ENCODE results near the gene ASIC1. TPM values are rescaled to one million over a fixed set of nuclear protein-coding genes. Genes with fewer than 3 reads are reported as not detected.

The ASIC1 gene
- total RNA-seq, 1 experiment from 2014 or later = 3.5 TPM

- Mint-ChIP-seq H3K4me3 (ENCODE audit: low read depth, unreplicated experiment) (no peak overlapping the region), H3K36me3 (ENCODE audit: insufficient read depth, unreplicated experiment) (peaks cover 6% of the 10 kb centered on the region), H3K9me3 (ENCODE audit: low read depth, unreplicated experiment) (no peaks in the 10 kb centered on the region), H3K4me1 (ENCODE audit: low read depth, unreplicated experiment) (no peaks in the 10 kb centered on the region), H3K27me3 (ENCODE audit: unreplicated experiment) (peaks cover 4% of the 10 kb centered on the region), H3K27ac (ENCODE audit: unreplicated experiment) (no peak overlapping the region)
- no peak for DNase-seq
- no peak for TF ChIP-seq CTCF (IDR thresholded peaks at IDR 0.05; ENCODE audit: unreplicated experiment)
- CTCF ChIA-PET = no interaction called here
- intact Hi-C loops (cut with micrococcal nuclease; ENCODE audit: unreplicated experiment) = no loop called here
- no TSS peak for BruUV-seq (replicated peaks)
These were observed 4.7 kb downstream of the ASIC1 start for GRCh38 chr12:50061946-50062686.

GRCh38 chr12:50062728-50063460 is 5.5 kb downstream of the ASIC1 start:
- CTCF ChIA-PET = no interaction called here
- DNase-seq = no peak
- intact Hi-C loops (cut with micrococcal nuclease; ENCODE audit: unreplicated experiment) = no loop called here
- Mint-ChIP-seq H3K4me3 (ENCODE audit: low read depth, unreplicated experiment) (no peak overlapping the region), H3K4me1 (ENCODE audit: low read depth, unreplicated experiment) (no peaks in the 10 kb centered on the region), H3K9me3 (ENCODE audit: low read depth, unreplicated experiment) (no peaks in the 10 kb centered on the region), H3K36me3 (ENCODE audit: insufficient read depth, unreplicated experiment) (no peaks in the 10 kb centered on the region), H3K27me3 (ENCODE audit: unreplicated experiment) (no peaks in the 10 kb centered on the region), H3K27ac (ENCODE audit: unreplicated experiment) (no peak overlapping the region)
- BruUV-seq (replicated peaks) = no TSS peak
- TF ChIP-seq CTCF (IDR thresholded peaks at IDR 0.05; ENCODE audit: unreplicated experiment) = no peak

- intact Hi-C loops (cut with micrococcal nuclease; ENCODE audit: unreplicated experiment) = no loop called here
- Mint-ChIP-seq H3K27me3 (ENCODE audit: unreplicated experiment) (no peaks in the 10 kb centered on the region), H3K36me3 (ENCODE audit: insufficient read depth, unreplicated experiment) (peaks cover 3% of the 10 kb centered on the region), H3K9me3 (ENCODE audit: low read depth, unreplicated experiment) (no peaks in the 10 kb centered on the region), H3K4me1 (ENCODE audit: low read depth, unreplicated experiment) (peaks cover 9% of the 10 kb centered on the region), H3K27ac (ENCODE audit: unreplicated experiment) (no peak overlapping the region), H3K4me3 (ENCODE audit: low read depth, unreplicated experiment) (no peak overlapping the region)
- no peak for DNase-seq
- BruUV-seq (replicated peaks) = no TSS peak
- CTCF ChIA-PET = interaction anchor here (0.8 to 1.1 kb wide), 2 partner anchors 45 to 99 kb away, joined by 3 read pairs; no protein-coding TSS in a partner anchor
- no peak for TF ChIP-seq CTCF (IDR thresholded peaks at IDR 0.05; ENCODE audit: unreplicated experiment)
These were observed 8.4 kb downstream of the ASIC1 start for GRCh38 chr12:50065726-50066310.

GRCh38 chr12:50066402-50066801 is 9.0 kb downstream of the ASIC1 start:
- no TSS peak for BruUV-seq (replicated peaks)
- H3K9me3 Mint-ChIP-seq (ENCODE audit: low read depth, unreplicated experiment) = no peaks in the 10 kb centered on the region
- no peak overlapping the region for H3K4me3 Mint-ChIP-seq (ENCODE audit: low read depth, unreplicated experiment)
- intact Hi-C loops (cut with micrococcal nuclease; ENCODE audit: unreplicated experiment) = no loop called here
- DNase-seq = peak; percentile 44
- CTCF ChIA-PET = interaction anchor here (0.8 to 1.1 kb wide), 2 partner anchors 44 to 99 kb away, joined by 3 read pairs; no protein-coding TSS in a partner anchor
- peaks cover 9% of the 10 kb centered on the region for H3K4me1 Mint-ChIP-seq (ENCODE audit: low read depth, unreplicated experiment)
- no peak overlapping the region for H3K27ac Mint-ChIP-seq (ENCODE audit: unreplicated experiment)
- TF ChIP-seq CTCF (IDR thresholded peaks at IDR 0.05; ENCODE audit: unreplicated experiment) = no peak
- H3K36me3 Mint-ChIP-seq (ENCODE audit: insufficient read depth, unreplicated experiment) = peaks cover 6% of the 10 kb centered on the region
- H3K27me3 Mint-ChIP-seq (ENCODE audit: unreplicated experiment) = no peaks in the 10 kb centered on the region
